Activated CD8-positive, alpha-beta memory T cell treated with anti-CD3 and anti-CD28 coated beads, Interleukin-2, amount 50 U/mL, for 1 hour (primary cell): Measurements from ENCODE around the gene SLC49A4.

Experiments used
- DNase-seq: peaks from one replicate; pipeline ENCODE4 v3.0.0-alpha.2; 2020; ENCODE audit errors: extremely low read depth

Gene SLC49A4

GRCh38 chr3:122859021-122859805 is 64.3 kb downstream of the SLC49A4 start:
- no peak for DNase-seq

GRCh38 chr3:122862381-122862780 is 67.5 kb downstream of the SLC49A4 start:
- DNase-seq = no peak

GRCh38 chr3:122864498-122864897 is 69.6 kb downstream of the SLC49A4 start:
- no peak for DNase-seq

GRCh38 chr3:122868322-122868721 is 73.5 kb downstream of the SLC49A4 start:
- DNase-seq = no peak

- DNase-seq = no peak
Observed at GRCh38 chr3:122873741-122874515, 79.1 kb downstream of the SLC49A4 start.

GRCh38 chr3:122875547-122876127 is 80.8 kb downstream of the SLC49A4 start:
- no peak for DNase-seq

GRCh38 chr3:122880173-122880572 is 85.3 kb downstream of the SLC49A4 start:
- DNase-seq = no peak

GRCh38 chr3:122880624-122881023 is 85.8 kb downstream of the SLC49A4 start:
- DNase-seq = no peak

GRCh38 chr3:122882361-122882947 is 87.6 kb downstream of the SLC49A4 start:
- DNase-seq = no peak

- no peak for DNase-seq
Observed at GRCh38 chr3:122886251-122886650, 91.4 kb downstream of the SLC49A4 start.

GRCh38 chr3:122886946-122887345 is 92.1 kb downstream of the SLC49A4 start:
- DNase-seq = no peak

- DNase-seq = no peak
Observed at GRCh38 chr3:122890077-122890719, 95.3 kb downstream of the SLC49A4 start.

- no peak for DNase-seq
Observed at GRCh38 chr3:122890720-122891220, 95.9 kb downstream of the SLC49A4 start.

GRCh38 chr3:122892118-122892960 is 97.5 kb downstream of the SLC49A4 start:
- no peak for DNase-seq

GRCh38 chr3:122893282-122893681 is 98.4 kb downstream of the SLC49A4 start:
- no peak for DNase-seq

- DNase-seq = no peak
Observed at GRCh38 chr3:122893754-122894668, 99.1 kb downstream of the SLC49A4 start.

GRCh38 chr3:122898298-122898697 is 103.4 kb downstream of the SLC49A4 start:
- no peak for DNase-seq

- DNase-seq = no peak
Observed at GRCh38 chr3:122902326-122902725, 107.5 kb downstream of the SLC49A4 start.

GRCh38 chr3:122903171-122903570 is 108.3 kb downstream of the SLC49A4 start:
- no peak for DNase-seq

GRCh38 chr3:122907471-122907870 is 112.6 kb downstream of the SLC49A4 start:
- DNase-seq = no peak
